SU-DHL-6 (cell line): ENCODE results near the gene ADCY2.

ENCODE experiments used
- H2AFZ ChIP-seq: fragments of 200-600 bp; sonication (generic); 2 replicates; pipeline ENCODE4 v1.6.1; 2014; ENCODE audit warnings: low read depth, mild to moderate bottlenecking, moderate library complexity, mixed read lengths, antibody characterized with exemption, low read length; ENCODE audit not compliant: severe bottlenecking
- H3F3A ChIP-seq: fragments of 200-600 bp; shearing (Covaris generic); 2 replicates; pipeline ENCODE4 v1.6.0; 2016; ENCODE audit warnings: antibody characterized with exemption, mild to moderate bottlenecking; ENCODE audit not compliant: insufficient read depth
- H3K27ac ChIP-seq: fragments of 200-600 bp; sonication (generic); 2 replicates; pipeline ENCODE4 v1.5.1; 2016; ENCODE audit warnings: low read depth, mild to moderate bottlenecking, low read length, moderate library complexity, mixed read lengths
- H3K27me3 ChIP-seq: fragments of 200-600 bp; sonication (generic), shearing (Covaris generic); 2 replicates; pipeline ENCODE4 v1.6.0; 2014; ENCODE audit warnings: mild to moderate bottlenecking, low read length
- H3K36me3 ChIP-seq: fragments of 200-600 bp; sonication (generic); 2 replicates; pipeline ENCODE4 v1.6.1; 2014; ENCODE audit warnings: mild to moderate bottlenecking, low read length, mixed read lengths
- H3K4me2 ChIP-seq: fragments of 300-600, 200-600 bp; shearing (Covaris generic), sonication (generic); 2 replicates; pipeline ENCODE4 v1.6.0; 2014; ENCODE audit warnings: low read length, low read depth, mild to moderate bottlenecking; ENCODE audit not compliant: poor library complexity, severe bottlenecking
- H3K4me3 ChIP-seq: fragments of 200-600 bp; sonication (generic); 2 replicates; pipeline ENCODE4 v1.5.1; 2014; ENCODE audit warnings: antibody characterized with exemption, low read length, mild to moderate bottlenecking, mixed read lengths; ENCODE audit not compliant: insufficient read depth, poor library complexity, severe bottlenecking
- H3K79me2 ChIP-seq: fragments of 200-600 bp; sonication (generic); 2 replicates; pipeline ENCODE4 v1.6.1; 2014; ENCODE audit warnings: mild to moderate bottlenecking, low read length, moderate library complexity; ENCODE audit not compliant: insufficient read depth
- H3K9ac ChIP-seq: fragments of 200-600 bp; sonication (generic); 2 replicates; pipeline ENCODE4 v1.7.0; 2014; ENCODE audit warnings: mild to moderate bottlenecking, low read length
- H3K9me2 ChIP-seq: fragments of 200-600 bp; sonication (generic); replicated peaks from 2 replicates; pipeline ENCODE4 v1.6.1; 2014; ENCODE audit warnings: low read length; ENCODE audit not compliant: insufficient read depth
- H3K9me3 ChIP-seq: fragments of 200-600 bp; sonication (generic); 2 replicates; pipeline ENCODE4 v1.6.1; 2014; ENCODE audit warnings: low read length, mixed read lengths; ENCODE audit not compliant: insufficient read depth
- H4K20me1 ChIP-seq: fragments of 200-600 bp; sonication (generic); 2 replicates; pipeline ENCODE4 v1.6.1; 2014; ENCODE audit warnings: low read depth, mild to moderate bottlenecking, antibody characterized with exemption, low read length, moderate library complexity, mixed read lengths
- CTCF ChIP-seq: fragments of 200-600 bp; sonication (generic); IDR thresholded peaks from one replicate; pipeline ENCODE4 v1.5.1; 2017; ENCODE audit warnings: antibody characterized with exemption, mild to moderate bottlenecking, low read length, moderate library complexity; ENCODE audit not compliant: insufficient read depth, poor library complexity, severe bottlenecking
- EZH2phosphoT487 ChIP-seq: fragments of 200-600 bp; sonication (generic), shearing (Covaris generic); conservative IDR thresholded peaks from 2 replicates; pipeline ENCODE4 v1.6.1; 2018; ENCODE audit warnings: mild to moderate bottlenecking, antibody characterized with exemption, low read length, moderate library complexity, mixed read lengths

ADCY2 gene

GRCh38 chr5:7597059-7597642 is 201.2 kb downstream of the ADCY2 start:
- Histone ChIP-seq H3K9me2 (no peaks in the 10 kb centered on the region; the same call in 1 of the 2 replicates), H3K9ac (no peak overlapping the region), H4K20me1 (no peaks in the 10 kb centered on the region), H3K36me3 (no peaks in the 10 kb centered on the region), H3K27ac (no peak overlapping the region), H3K27me3 (no peaks in the 10 kb centered on the region), H2AFZ (no peak overlapping the region), H3K9me3 (no peaks in the 10 kb centered on the region), H3K4me3 (no peak overlapping the region), H3F3A (no peaks in the 10 kb centered on the region), H3K4me2 (no peak overlapping the region), H3K79me2 (no peaks in the 10 kb centered on the region)
- TF ChIP-seq CTCF (no peak), EZH2phosphoT487 (no peak)

GRCh38 chr5:7606840-7607465 is 211.0 kb downstream of the ADCY2 start:
- TF ChIP-seq EZH2phosphoT487 (no peak), CTCF (no peak)
- Histone ChIP-seq H3K79me2 (no peaks in the 10 kb centered on the region), H3K4me2 (no peak overlapping the region), H2AFZ (no peak overlapping the region), H3K27ac (no peak overlapping the region), H4K20me1 (no peaks in the 10 kb centered on the region), H3K4me3 (no peak overlapping the region), H3K36me3 (no peaks in the 10 kb centered on the region), H3K9me2 (no peaks in the 10 kb centered on the region), H3F3A (no peaks in the 10 kb centered on the region), H3K9ac (no peak overlapping the region), H3K9me3 (no peaks in the 10 kb centered on the region), H3K27me3 (no peaks in the 10 kb centered on the region)

- no peak overlapping the region for H3K27ac ChIP-seq
- H3K4me2 ChIP-seq, result no peak overlapping the region
- H4K20me1 ChIP-seq, result no peaks in the 10 kb centered on the region
- no peak overlapping the region for H3K4me3 ChIP-seq
- no peak overlapping the region for H3K9ac ChIP-seq
- no peaks in the 10 kb centered on the region for H3K9me2 ChIP-seq
- H3K36me3 ChIP-seq, result no peaks in the 10 kb centered on the region
- no peak for TF ChIP-seq CTCF
- no peak for TF ChIP-seq EZH2phosphoT487
- H3K79me2 ChIP-seq, result no peaks in the 10 kb centered on the region
- H3K27me3 ChIP-seq, result no peaks in the 10 kb centered on the region
- no peak overlapping the region for H2AFZ ChIP-seq
- H3K9me3 ChIP-seq, result no peaks in the 10 kb centered on the region
- H3F3A ChIP-seq, result no peaks in the 10 kb centered on the region
These were observed 212.8 kb downstream of the ADCY2 start for GRCh38 chr5:7608772-7609171.
